ENCODE measurements around the gene THAP12. TPM values are rescaled to one million over a fixed set of nuclear protein-coding genes. Genes with fewer than 3 reads are reported as not detected.
"Not testable (repeated sequence)": the region's sequence is repeated elsewhere in the genome, so short reads cannot be mapped to it uniquely, and the experiment has no call there.

Gene THAP12
- total RNA-seq, 1 experiment from 2014 or later = 53.4 TPM

DNA sequence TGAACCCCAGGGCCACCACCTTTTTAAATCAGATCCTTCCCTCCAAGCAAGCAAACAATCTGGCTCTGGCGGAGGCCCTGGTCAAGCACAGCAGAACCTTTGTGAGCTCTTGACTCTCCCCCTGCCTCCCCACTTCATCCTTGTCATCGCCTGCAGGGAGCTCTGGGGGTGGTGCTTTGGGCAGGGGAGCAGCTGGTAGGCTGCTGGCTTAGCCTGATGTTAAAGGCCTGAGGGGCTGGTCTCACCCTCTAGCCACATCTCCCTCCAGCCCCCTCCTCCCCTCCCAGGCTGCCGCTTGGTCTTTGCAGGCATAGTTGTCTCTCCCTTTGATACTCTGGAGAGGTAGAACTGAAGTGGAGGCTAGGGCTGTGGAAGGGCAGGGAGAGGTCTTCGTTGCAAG lies 50.9 kb downstream of the THAP12 start:
- no peak for DNase-seq (ENCODE audit: extremely low read depth, low read depth)

GRCh38 chr11:76329084-76329648 lies 51.8 kb downstream of the THAP12 start:
- DNase-seq (ENCODE audit: extremely low read depth, low read depth) = no peak

DNA sequence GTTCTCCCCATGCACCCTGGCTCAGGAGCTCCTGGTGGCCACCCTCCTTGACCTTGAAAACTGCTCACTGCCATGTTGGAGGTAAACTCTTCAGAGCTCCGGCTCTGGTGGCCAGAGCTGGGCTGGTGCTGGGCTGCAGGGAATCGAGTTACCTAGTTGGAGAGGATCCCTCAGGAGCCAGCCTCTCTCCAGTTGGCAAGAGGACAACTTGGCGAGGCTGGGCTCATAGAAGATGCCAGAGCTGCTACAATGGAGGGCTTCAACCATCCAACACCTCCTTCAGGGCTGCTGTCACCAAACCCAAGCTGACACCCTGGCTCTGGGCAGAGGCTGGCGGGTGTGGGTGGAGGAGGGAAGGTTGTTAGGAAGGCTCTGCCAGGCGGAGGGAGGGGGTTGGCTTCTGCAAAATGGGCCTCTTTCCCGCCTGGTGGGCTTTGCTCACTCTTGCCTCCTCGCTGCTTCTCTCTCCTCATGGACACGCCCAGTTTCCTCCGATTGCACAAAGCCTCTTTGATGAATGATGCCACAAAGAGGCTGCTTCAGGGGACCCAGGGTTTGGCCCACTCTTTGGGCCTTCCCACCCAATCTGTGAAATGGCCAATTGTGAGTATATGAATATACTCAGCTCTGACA lies 53.1 kb downstream of the THAP12 start:
- DNase-seq (ENCODE audit: extremely low read depth, low read depth) = no peak

DNA sequence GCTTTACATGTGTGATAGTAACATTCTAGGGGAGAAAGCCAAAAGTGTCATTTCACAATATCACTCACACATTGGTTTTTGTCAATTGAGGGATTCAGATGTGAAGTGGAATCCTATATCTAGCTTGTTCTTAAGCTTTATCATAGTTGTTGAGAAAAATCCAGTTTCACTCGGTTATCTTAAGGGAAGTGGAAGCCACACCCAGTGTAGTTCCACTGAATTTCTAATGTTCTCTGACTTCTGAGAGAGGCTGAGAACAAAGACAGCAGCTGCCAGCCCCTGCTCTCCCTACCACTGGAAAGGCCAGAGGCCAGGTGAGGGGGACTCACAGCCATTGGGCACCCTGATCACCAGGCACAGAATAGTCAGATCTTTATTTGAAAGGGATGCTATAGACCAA lies 53.7 kb downstream of the THAP12 start:
- DNase-seq (ENCODE audit: extremely low read depth, low read depth) = no peak

GRCh38 chr11:76325185-76325584 lies 55.7 kb downstream of the THAP12 start:
- DNase-seq (ENCODE audit: extremely low read depth, low read depth) = no peak

GRCh38 chr11:76323804-76324203 lies 57.1 kb downstream of the THAP12 start:
- no peak for DNase-seq (ENCODE audit: extremely low read depth, low read depth)

GRCh38 chr11:76323375-76323774 lies 57.6 kb downstream of the THAP12 start:
- not testable (repeated sequence) for DNase-seq (ENCODE audit: extremely low read depth, low read depth)

DNA sequence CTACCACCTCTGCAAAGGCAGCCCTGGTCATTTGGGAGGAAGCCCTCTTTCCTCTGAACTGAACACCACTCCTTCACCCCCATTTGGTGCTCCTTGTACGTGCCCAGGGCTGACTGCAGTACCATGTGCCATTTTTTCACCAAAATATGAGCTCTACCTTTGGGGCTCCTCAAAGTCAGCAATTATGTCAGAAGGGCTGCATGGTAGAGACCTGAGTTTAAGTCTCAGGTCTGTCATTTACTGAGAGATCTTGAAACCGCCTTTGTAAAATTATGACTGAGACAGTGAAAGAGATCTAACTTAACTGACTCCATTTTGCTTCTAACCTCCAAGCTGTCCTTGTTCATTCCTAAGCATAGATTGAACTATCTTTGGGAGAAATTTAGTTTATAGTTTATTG lies 58.0 kb downstream of the THAP12 start:
- no peak for DNase-seq (ENCODE audit: extremely low read depth, low read depth)

DNA sequence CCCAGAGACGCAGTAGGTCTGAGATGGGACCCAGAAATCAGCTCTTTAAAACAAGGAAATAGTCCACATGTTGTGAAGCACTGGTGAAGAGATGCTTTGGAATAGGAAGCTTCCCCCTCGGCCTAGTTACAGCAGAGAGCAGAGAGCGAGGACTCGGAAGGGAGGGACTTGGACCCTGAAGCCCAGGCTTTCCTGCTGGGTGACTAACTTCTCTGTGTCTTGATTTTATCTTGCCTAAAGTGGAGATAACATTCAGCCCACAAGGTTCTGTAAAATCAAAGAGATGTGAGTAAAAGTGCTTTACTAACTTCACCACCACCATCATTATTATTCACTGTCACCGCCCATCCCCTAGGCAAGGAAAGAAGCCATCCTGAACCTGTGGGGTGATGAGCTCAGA lies 58.4 kb downstream of the THAP12 start:
- DNase-seq (ENCODE audit: extremely low read depth, low read depth) = no peak

DNA sequence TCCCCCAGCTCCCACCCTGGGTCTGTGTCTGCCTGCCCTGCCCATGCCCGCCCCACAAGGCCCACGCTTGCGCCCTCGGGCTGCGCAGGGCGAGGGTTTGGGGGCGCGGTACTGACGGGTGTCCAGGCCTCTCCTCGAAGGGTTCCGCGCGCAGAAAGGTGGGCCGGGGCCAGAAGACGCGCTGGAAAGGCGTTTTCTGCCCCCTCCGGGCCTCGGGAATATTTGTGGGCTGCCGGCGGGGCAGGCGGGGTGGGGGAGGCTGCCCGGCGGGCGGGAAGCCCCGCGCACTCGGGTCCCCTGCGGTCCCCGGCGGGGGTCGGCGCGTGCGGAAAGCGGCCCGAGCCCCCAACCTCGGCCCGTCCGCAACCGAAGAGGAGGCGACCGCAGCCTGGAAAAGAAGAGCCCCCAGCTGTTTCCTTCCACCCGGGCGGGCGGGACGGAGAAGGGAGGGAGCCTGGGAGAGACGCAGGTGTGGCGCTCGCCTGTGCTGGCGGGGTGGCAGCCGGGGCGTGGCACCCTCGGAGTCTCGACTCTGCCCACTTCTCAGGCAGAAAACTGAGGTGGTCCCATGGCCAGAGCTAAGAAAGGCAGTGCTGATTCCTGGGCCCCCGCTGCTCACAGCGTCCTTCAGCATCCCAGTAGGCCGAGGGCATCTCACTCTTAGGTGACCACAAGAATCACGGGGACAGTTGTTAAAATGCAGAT lies 59.0 kb downstream of the THAP12 start:
- no peak for DNase-seq (ENCODE audit: extremely low read depth, low read depth)

DNA sequence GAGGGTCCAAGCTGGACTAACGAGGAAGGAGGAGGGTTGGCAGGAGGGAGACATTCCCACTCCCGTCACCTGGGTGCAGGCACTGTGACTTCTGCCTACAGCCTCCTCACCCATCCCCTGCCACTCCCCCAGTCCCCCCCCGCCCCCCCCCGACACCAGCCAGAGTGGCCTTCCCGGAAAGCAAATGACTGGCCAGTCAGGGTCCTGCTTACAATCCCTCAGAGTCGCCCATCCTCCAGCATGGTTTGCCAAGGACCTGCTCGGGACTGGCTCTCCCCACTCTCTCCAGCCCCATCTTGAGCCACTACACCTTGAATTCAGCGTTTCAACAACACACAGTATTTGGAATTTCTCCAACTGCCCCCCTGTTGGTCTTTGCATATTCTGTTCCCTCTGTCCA lies 59.6 kb downstream of the THAP12 start:
- no peak for DNase-seq (ENCODE audit: extremely low read depth, low read depth)

DNA sequence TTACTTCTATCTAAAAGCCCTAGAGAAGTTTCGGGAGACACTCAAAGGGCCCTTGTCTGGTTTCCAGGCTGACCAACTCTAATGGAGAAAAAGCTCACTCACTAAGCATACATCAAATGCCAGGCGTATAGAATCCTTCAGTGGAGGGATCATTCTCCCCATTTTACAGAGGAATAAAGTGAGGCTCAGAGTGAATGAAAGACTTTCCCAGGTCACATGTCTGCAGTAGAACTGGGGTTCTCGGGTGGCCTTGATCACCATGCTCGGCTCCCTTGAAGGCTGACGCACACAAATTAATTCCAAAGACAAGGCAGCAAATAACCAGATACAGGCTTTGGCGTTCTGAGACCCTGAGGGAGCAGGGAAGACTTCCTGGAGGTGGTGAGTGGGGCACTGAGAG lies 60.0 kb downstream of the THAP12 start:
- no peak for DNase-seq (ENCODE audit: extremely low read depth, low read depth)

DNA sequence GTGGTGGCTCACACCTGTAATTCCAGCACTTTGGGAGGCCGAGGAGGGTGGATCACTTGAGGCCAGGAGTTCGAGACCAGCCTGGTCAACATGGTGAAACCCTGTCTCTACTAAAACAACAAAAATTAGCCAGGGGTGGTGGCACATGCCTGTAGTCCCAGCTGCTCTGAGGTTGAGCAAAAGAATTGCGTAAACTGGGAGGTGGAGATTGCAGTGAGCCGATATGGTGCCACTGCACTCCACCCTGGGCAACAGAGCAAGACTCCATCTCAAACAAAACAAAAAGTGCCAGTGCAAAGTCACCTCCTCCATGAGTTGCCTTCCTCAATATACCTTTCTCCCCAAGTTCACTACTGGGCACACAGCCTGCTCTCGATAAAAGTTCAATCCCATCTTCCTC lies 61.1 kb downstream of the THAP12 start:
- not testable (repeated sequence) for DNase-seq (ENCODE audit: extremely low read depth, low read depth)

DNA sequence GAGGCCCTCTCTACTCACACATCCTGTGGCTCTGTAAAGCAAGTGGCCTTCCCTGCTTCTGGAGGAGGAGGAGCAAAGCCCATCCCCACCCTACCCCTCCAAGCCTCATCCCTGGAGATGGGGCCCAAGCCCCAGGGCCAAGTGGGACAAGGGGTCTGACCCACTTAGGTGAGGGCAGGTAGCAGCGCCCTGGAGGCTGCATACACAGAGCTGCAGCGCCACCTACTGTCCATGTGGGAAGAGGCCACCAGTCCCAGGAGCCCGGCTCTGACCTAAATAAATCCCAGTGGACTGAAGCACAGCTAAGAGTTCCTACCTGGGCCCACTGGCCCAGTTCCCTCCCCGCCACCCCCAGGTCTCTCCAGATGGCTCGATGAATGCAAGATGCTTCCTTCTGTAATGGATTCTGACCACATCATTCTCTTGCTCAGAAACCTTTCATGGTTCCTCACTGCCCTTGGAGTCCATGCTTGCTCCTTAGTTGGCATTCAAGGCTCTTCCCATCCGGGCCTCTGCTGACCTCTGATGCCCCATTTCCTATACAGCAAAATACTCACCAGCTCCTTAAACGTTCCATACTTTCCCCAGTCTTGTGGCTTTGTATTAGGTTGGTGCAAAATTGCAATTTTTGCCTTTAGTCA lies 62.1 kb downstream of the THAP12 start:
- peak; percentile 63 for DNase-seq (ENCODE audit: extremely low read depth, low read depth)

DNA sequence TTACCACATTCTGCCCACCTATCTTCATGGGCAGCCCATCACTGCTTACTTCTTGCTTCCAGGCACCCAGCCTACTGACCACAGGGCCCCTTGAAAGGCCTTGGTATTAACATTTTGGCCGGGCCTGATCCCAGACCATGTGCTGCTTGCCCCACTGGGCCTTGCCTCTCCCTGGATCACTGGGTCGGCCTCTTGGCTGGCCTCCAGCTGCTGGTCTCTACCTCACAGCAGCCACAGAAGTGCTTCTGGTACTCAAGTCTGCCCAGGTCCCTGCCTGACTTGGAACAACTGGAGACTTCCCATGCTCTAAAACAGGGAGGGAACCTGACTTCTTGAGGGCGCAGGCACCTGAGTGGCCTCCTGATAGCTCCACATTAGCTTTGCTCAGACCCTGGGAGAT lies 63.6 kb downstream of the THAP12 start:
- no peak for DNase-seq (ENCODE audit: extremely low read depth, low read depth)

DNA sequence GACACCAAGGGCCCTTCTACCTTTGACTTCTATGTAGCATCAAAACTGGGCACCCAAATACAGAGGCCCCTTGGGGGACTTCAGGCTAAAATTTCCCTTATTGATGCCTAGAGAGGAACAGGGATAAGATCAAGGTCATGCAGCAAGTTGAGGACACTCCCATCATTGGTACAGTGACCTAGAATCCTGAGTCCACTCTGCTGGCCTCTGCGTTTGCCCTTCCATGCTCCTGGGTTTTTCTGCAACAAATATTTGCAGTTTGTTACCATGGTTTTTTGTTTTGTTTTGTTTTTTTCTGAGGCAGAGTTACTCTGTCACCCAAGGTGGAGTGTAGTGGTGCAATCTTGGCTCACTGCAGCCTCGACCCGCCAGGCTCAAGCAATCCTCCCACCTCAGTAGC lies 64.2 kb downstream of the THAP12 start:
- no peak for DNase-seq (ENCODE audit: extremely low read depth, low read depth)

GRCh38 chr11:76315182-76315853 lies 65.6 kb downstream of the THAP12 start:
- DNase-seq (ENCODE audit: extremely low read depth, low read depth) = no peak

- DNase-seq (ENCODE audit: extremely low read depth, low read depth) = no peak
Observed at GRCh38 chr11:76314741-76315090, 66.2 kb downstream of the THAP12 start.

DNA sequence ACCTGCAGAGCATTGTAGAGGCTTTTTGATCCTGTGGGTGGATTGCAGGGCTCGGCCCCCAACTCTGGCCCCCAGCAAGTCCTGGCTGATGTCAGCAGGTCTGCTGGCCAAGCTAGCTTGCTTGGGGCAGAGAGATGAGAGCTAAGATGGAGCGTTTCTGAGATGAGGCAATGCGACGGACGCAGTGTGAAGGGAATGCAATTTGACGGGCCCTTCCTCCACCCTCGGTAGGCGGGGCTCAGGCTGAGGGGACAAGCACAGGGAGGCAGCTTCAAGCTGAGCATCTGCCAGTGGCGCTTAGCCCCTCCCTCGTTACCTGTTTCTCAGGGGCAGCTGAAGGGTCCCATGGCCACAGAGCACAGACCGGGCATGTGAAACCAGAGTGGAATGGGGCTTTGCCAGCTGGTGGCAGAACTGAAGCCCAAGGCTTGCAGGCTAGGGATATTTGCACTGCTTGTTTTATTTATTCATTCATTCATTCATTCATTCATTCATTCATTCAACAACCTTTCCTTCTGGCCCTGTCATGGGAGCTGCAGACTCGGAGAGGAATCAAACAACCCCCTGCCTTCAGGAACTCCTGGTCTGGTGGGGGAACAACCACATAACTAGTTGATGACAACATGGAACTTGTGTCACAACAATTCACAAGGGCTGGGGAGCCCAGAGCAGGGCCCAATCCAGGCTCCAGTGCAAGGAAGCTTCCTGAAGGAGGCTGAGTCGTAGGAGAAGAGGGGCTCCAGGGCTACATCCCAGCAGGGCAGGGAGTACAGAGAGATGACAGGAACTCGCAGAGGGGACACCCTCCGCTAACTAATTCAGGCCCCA lies 66.8 kb downstream of the THAP12 start:
- no peak for DNase-seq (ENCODE audit: extremely low read depth, low read depth)

DNA sequence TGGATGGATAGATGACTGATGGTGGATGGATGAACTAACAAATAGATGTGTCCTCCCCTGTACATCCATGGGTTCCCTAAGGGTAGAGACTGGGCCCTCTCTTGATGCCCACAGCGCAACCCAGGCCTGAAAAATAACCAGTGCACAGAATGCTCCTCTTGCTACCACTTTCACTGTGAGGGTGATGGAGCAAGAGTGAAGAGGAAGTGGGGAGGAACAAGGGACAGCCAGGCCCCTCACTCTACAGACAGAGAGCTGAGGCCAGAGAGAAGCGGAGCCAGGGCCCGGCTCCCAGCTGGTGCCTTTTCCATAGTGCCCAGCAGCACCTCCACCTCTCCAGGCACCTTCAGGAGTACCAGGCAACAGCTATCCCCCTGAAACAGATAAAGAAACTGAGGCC lies 67.7 kb downstream of the THAP12 start:
- no peak for DNase-seq (ENCODE audit: extremely low read depth, low read depth)

Data from NCI-H460 (cell line).